HepG2 (cell line): Measurements from ENCODE around the gene SAXO2. TPM values are rescaled to one million over a fixed set of nuclear protein-coding genes. Genes with fewer than 3 reads are reported as not detected.

ENCODE experiments used
- CC2D1A ChIP-seq: sonication (generic); formaldehyde crosslinking; IDR thresholded peaks from 2 replicates; pipeline ENCODE4 v1.8.1; 2023; ENCODE audit warnings: mild to moderate bottlenecking, missing genetic modification reagents
- FOXA1 ChIP-seq, 2 experiments: fragments of 450-650 bp in 1 of 2; sonication (generic) in 1 of 2; formaldehyde crosslinking in 1 of 2; IDR thresholded peaks; 2 replicates each; pipeline versions ENCODE4 v1.4.0 to v1.6.1; 2016 to 2020; ENCODE audit warnings: missing genetic modification reagents in 1 of 2
- GLMP ChIP-seq: sonication (generic); formaldehyde crosslinking; IDR thresholded peaks from 2 replicates; pipeline ENCODE4 v1.9.0; 2021; ENCODE audit warnings: missing genetic modification reagents, mild to moderate bottlenecking, borderline replicate concordance
- HNRNPK ChIP-seq: fragments of 200-400 bp; formaldehyde crosslinking; IDR thresholded peaks from 2 replicates; pipeline ENCODE4 v1.6.1; 2018; ENCODE audit warnings: low read length, low read depth, moderate library complexity, mild to moderate bottlenecking; ENCODE audit not compliant: poor library complexity, severe bottlenecking
- MNT ChIP-seq: fragments of 450-650 bp; IDR thresholded peaks from 2 replicates; pipeline ENCODE4 v1.6.1; 2016
- NBN ChIP-seq: fragments of 450-650 bp; conservative IDR thresholded peaks from 2 replicates; pipeline ENCODE4 v1.6.1; 2017
- NCOA1 ChIP-seq: sonication (generic); formaldehyde crosslinking; IDR thresholded peaks from 2 replicates; pipeline ENCODE4 v1.9.0; 2021; ENCODE audit warnings: missing genetic modification reagents
- NFYC ChIP-seq: IDR thresholded peaks from 2 replicates; pipeline ENCODE4 v1.6.1; 2016; ENCODE audit warnings: missing genetic modification reagents, missing compliant biosample characterization
- NR2F6 ChIP-seq, 2 experiments: IDR thresholded peaks; 2 replicates each; pipeline ENCODE4 v1.6.1; 2016; ENCODE audit warnings: antibody characterized with exemption in 1 of 2, mild to moderate bottlenecking in 1 of 2
- RBM22 ChIP-seq: fragments of 200-400 bp; formaldehyde crosslinking; optimal IDR thresholded peaks from 2 replicates; pipeline ENCODE3; 2017; ENCODE audit warnings: mild to moderate bottlenecking, low read length, moderate library complexity
- SNRNP70 ChIP-seq: fragments of 200-400 bp; formaldehyde crosslinking; IDR thresholded peaks from 2 replicates; pipeline ENCODE4 v1.6.1; 2017; ENCODE audit warnings: mild to moderate bottlenecking, low read depth, low read length, moderate library complexity
- TBP ChIP-seq: sonication (generic); formaldehyde crosslinking; IDR thresholded peaks from 2 replicates; pipeline ENCODE4 v1.5.0; 2020; ENCODE audit warnings: missing genetic modification reagents
- ZBED4 ChIP-seq: sonication (generic); formaldehyde crosslinking; IDR thresholded peaks from 2 replicates; pipeline ENCODE4 v1.4.0; 2020; ENCODE audit warnings: missing genetic modification reagents, borderline replicate concordance
- ZNF317 ChIP-seq: sonication (generic); formaldehyde crosslinking; IDR thresholded peaks from 2 replicates; pipeline ENCODE4 v1.5.0; 2020; ENCODE audit warnings: mild to moderate bottlenecking, missing genetic modification reagents
- ZNF432 ChIP-seq: sonication (generic); formaldehyde crosslinking; IDR thresholded peaks from 2 replicates; pipeline ENCODE4 v1.5.0; 2020; ENCODE audit warnings: missing genetic modification reagents, mild to moderate bottlenecking, borderline replicate concordance
- ZNF562 ChIP-seq: sonication (generic); formaldehyde crosslinking; IDR thresholded peaks from 2 replicates; pipeline ENCODE4 v1.8.0; 2022; ENCODE audit warnings: missing genetic modification reagents, borderline replicate concordance
- ZNF75D ChIP-seq: sonication (generic); formaldehyde crosslinking; IDR thresholded peaks from 2 replicates; pipeline ENCODE4 v1.8.1; 2023; ENCODE audit warnings: missing genetic modification reagents, mild to moderate bottlenecking, borderline replicate concordance
- polyA plus RNA-seq, 8 experiments: library from polyadenylated mRNA; depleted of rRNA in 3 of 8; stranded (reverse) in 7 of 8; unstranded in 1 of 8; fragments of >200 nt; fragmentation: Illumina TruSeq in 4 of 8; extraction: Trizol in 4 of 8; gene quantifications; 2 replicates each; pipeline versions ENCODE4 v1.2.1 to v1.2.3, GENCODE V29; 2011 to 2016; ENCODE audit warnings: low read depth in 4 of 8, missing spikeins in 1 of 8, mixed read lengths in 1 of 8; ENCODE audit not compliant: insufficient read depth in 1 of 8
- total RNA-seq, 5 experiments: library from RNA; depleted of rRNA; stranded (reverse); fragments of >200 nt; fragmentation: Illumina TruSeq; extraction: Trizol; gene quantifications; 2 replicates each; pipeline ENCODE4 v1.2.3, GENCODE V29; 2016; ENCODE audit warnings: low read depth in 1 of 5
- TF ChIP-seq, protein P1 (sequence below): sonication (generic); formaldehyde crosslinking; conservative IDR thresholded peaks from 2 replicates; pipeline ENCODE4 v1.8.0; 2022; ENCODE audit warnings: mild to moderate bottlenecking, moderate library complexity, missing genetic modification reagents
- TF ChIP-seq, protein P2 (sequence below): sonication (generic); formaldehyde crosslinking; IDR thresholded peaks from 2 replicates; pipeline ENCODE4 v1.5.1; 2020; ENCODE audit warnings: mild to moderate bottlenecking, moderate library complexity, missing genetic modification reagents
- TF ChIP-seq, protein P3 (sequence below): sonication (generic); formaldehyde crosslinking; IDR thresholded peaks from 2 replicates; pipeline ENCODE4 v1.4.0; 2020; ENCODE audit warnings: mild to moderate bottlenecking, missing genetic modification reagents

SAXO2 gene
- total and polyA plus RNA-seq, 2 of the 13 experiments (the other 11 are each of a cell fraction or from before 2014, with no cell fraction given): 0.01 to 1.5 TPM

- TF ChIP-seq FOXA1 (IDR thresholded peaks at IDR 0.05) (peak; percentile 100), FOXA1 (CRISPR knock-in tag; IDR thresholded peaks at IDR 0.05) (peak; percentile 100), ZNF317 (CRISPR knock-in tag) (peak; percentile 62; the same call in 1 of the 2 replicates), NBN (no peak), NCOA1 (CRISPR knock-in tag) (no peak), ZNF432 (CRISPR knock-in tag) (no peak), ZNF562 (no peak), HNRNPK (no peak), NR2F6 (IDR thresholded peaks at IDR 0.05) (peak; percentile 80), NR2F6 (CRISPR knock-in tag; IDR thresholded peaks at IDR 0.05) (peak; percentile 78), TBP (no peak), MNT (peak; percentile 21; the same call in 1 of the 2 replicates), NFYC (CRISPR knock-in tag) (no peak), GLMP (CRISPR knock-in tag) (no peak), SNRNP70 (no peak), ZBED4 (CRISPR knock-in tag) (peak; percentile 51; the same call in 1 of the 2 replicates), CC2D1A (no peak), ZNF75D (CRISPR knock-in tag) (no peak), RBM22 (no peak)
- TF ChIP-seq, protein P1, sequence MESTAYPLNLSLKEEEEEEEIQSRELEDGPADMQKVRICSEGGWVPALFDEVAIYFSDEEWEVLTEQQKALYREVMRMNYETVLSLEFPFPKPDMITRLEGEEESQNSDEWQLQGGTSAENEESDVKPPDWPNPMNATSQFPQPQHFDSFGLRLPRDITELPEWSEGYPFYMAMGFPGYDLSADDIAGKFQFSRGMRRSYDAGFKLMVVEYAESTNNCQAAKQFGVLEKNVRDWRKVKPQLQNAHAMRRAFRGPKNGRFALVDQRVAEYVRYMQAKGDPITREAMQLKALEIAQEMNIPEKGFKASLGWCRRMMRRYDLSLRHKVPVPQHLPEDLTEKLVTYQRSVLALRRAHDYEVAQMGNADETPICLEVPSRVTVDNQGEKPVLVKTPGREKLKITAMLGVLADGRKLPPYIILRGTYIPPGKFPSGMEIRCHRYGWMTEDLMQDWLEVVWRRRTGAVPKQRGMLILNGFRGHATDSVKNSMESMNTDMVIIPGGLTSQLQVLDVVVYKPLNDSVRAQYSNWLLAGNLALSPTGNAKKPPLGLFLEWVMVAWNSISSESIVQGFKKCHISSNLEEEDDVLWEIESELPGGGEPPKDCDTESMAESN (CRISPR knock-in tag): no peak
- TF ChIP-seq, protein P2, sequence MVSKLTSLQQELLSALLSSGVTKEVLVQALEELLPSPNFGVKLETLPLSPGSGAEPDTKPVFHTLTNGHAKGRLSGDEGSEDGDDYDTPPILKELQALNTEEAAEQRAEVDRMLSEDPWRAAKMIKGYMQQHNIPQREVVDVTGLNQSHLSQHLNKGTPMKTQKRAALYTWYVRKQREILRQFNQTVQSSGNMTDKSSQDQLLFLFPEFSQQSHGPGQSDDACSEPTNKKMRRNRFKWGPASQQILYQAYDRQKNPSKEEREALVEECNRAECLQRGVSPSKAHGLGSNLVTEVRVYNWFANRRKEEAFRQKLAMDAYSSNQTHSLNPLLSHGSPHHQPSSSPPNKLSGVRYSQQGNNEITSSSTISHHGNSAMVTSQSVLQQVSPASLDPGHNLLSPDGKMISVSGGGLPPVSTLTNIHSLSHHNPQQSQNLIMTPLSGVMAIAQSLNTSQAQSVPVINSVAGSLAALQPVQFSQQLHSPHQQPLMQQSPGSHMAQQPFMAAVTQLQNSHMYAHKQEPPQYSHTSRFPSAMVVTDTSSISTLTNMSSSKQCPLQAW (CRISPR knock-in tag): no peak
- TF ChIP-seq, protein P3, sequence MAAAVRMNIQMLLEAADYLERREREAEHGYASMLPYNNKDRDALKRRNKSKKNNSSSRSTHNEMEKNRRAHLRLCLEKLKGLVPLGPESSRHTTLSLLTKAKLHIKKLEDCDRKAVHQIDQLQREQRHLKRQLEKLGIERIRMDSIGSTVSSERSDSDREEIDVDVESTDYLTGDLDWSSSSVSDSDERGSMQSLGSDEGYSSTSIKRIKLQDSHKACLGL (CRISPR knock-in tag): no peak
These were observed 732 bp downstream of the SAXO2 start (continued) for GRCh38 chr15:82263350-82263749.
